GM23338 (cell line): Measurements from ENCODE around the gene RBM27. TPM values are rescaled to one million over a fixed set of nuclear protein-coding genes. Genes with fewer than 3 reads are reported as not detected.
"Not testable (repeated sequence)": the region's sequence is repeated elsewhere in the genome, so short reads cannot be mapped to it uniquely, and the experiment has no call there.

Experiments used
- ATAC-seq: fragments of 200-7000 bp; cut with Tn5 transposase; 3 replicates; pipeline ENCODE4 v1.9.1; 2020
- DNase-seq: peaks from one replicate; pipeline ENCODE4 v3.0.0-alpha.2; 2015; ENCODE audit warnings: low spot score
- H2AFZ ChIP-seq: fragments of 200-600 bp; sonication (generic); 2 replicates; pipeline ENCODE4 v1.8.0; 2016; ENCODE audit warnings: antibody characterized with exemption, mild to moderate bottlenecking, moderate library complexity
- H3F3A ChIP-seq: fragments of 200-600 bp; sonication (generic); replicated peaks from 2 replicates; pipeline ENCODE4 v1.8.0; 2017; ENCODE audit warnings: antibody characterized with exemption, mixed run types, low read depth
- H3K27ac ChIP-seq: fragments of 200-600 bp; sonication (generic); 2 replicates; pipeline ENCODE4 v1.6.1; 2016; ENCODE audit warnings: low read depth
- H3K27me3 ChIP-seq: fragments of 200-600 bp; sonication (generic); 2 replicates; pipeline ENCODE4 v1.8.0; 2016; ENCODE audit warnings: mild to moderate bottlenecking, mixed run types, moderate library complexity; ENCODE audit not compliant: insufficient read depth
- H3K36me3 ChIP-seq: fragments of 200-600 bp; sonication (generic); 2 replicates; pipeline ENCODE4 v1.8.0; 2016; ENCODE audit warnings: mild to moderate bottlenecking; ENCODE audit not compliant: insufficient read depth
- H3K4me1 ChIP-seq: fragments of 200-600 bp; sonication (generic); 2 replicates; pipeline ENCODE4 v1.8.0; 2016; ENCODE audit warnings: mild to moderate bottlenecking, moderate library complexity; ENCODE audit not compliant: insufficient read depth
- H3K4me2 ChIP-seq: fragments of 200-600 bp; sonication (generic); 2 replicates; pipeline ENCODE4 v1.7.1; 2017; ENCODE audit warnings: mixed run types
- H3K4me3 ChIP-seq: fragments of 200-600 bp; sonication (generic); 2 replicates; pipeline ENCODE4 v1.6.1; 2016; ENCODE audit warnings: mixed run types
- H3K79me2 ChIP-seq: fragments of 200-600 bp; sonication (generic); replicated peaks from 2 replicates; pipeline ENCODE4 v1.8.0; 2017; ENCODE audit warnings: mild to moderate bottlenecking; ENCODE audit not compliant: insufficient read depth
- H3K9me2 ChIP-seq: fragments of 200-600 bp; sonication (generic); 2 replicates; pipeline ENCODE4 v1.8.0; 2017; ENCODE audit not compliant: insufficient read depth
- H4K20me1 ChIP-seq: fragments of 200-600 bp; sonication (generic); replicated peaks from 2 replicates; pipeline ENCODE4 v1.8.0; 2017; ENCODE audit warnings: mild to moderate bottlenecking; ENCODE audit not compliant: insufficient read depth
- H3K27ac Mint-ChIP-seq: 2 replicates; pipeline ENCODE4 v1.8.0; 2020; ENCODE audit warnings: inconsistent platforms, mild to moderate bottlenecking, moderate library complexity, mixed read lengths
- H3K27me3 Mint-ChIP-seq: 3 replicates; pipeline ENCODE4 v1.8.0; 2022; ENCODE audit warnings: low read depth, mild to moderate bottlenecking, moderate library complexity, mixed read lengths, inconsistent platforms; ENCODE audit not compliant: insufficient read depth, poor library complexity
- H3K36me3 Mint-ChIP-seq: 3 replicates; pipeline ENCODE4 v1.8.0; 2021; ENCODE audit warnings: low read depth, mild to moderate bottlenecking, inconsistent platforms, moderate library complexity, mixed read lengths
- H3K4me1 Mint-ChIP-seq: 3 replicates; pipeline ENCODE4 v1.8.0; 2020; ENCODE audit warnings: mild to moderate bottlenecking, inconsistent platforms, mixed read lengths
- H3K4me3 Mint-ChIP-seq: 3 replicates; pipeline ENCODE4 v1.8.0; 2021; ENCODE audit warnings: moderate library complexity, mild to moderate bottlenecking, inconsistent platforms, mixed read lengths
- H3K9me3 Mint-ChIP-seq: 3 replicates; pipeline ENCODE4 v1.8.0; 2020; ENCODE audit warnings: moderate library complexity, mild to moderate bottlenecking, inconsistent platforms, mixed read lengths
- CTCF ChIP-seq, 2 experiments: fragments of 200-600 bp in 1 of 2; sonication (generic) in 1 of 2; conservative IDR thresholded peaks; 2 replicates each; pipeline versions ENCODE4 v1.5.1 to v1.6.1; 2016 to 2017; ENCODE audit warnings: antibody characterized with exemption in 2 of 2, low read depth in 2 of 2, mild to moderate bottlenecking in 2 of 2, moderate library complexity in 1 of 2
- EZH2 ChIP-seq: fragments of 200-600 bp; sonication (generic); IDR thresholded peaks from one replicate; pipeline ENCODE4 v1.8.0; 2017; ENCODE audit warnings: antibody characterized with exemption, mild to moderate bottlenecking, low read depth; ENCODE audit not compliant: unreplicated experiment
- NANOG ChIP-seq: IDR thresholded peaks from 2 replicates; pipeline ENCODE4 v1.6.1; 2016; ENCODE audit warnings: antibody characterized with exemption, borderline replicate concordance
- POLR2AphosphoS5 ChIP-seq: IDR thresholded peaks from 2 replicates; pipeline ENCODE4 v1.6.1; 2016; ENCODE audit warnings: antibody characterized with exemption, low read depth
- STAT1 ChIP-seq: IDR thresholded peaks from one replicate; pipeline ENCODE4 v1.6.1; 2016; ENCODE audit warnings: antibody characterized with exemption; ENCODE audit not compliant: unreplicated experiment
- ZNF114 ChIP-seq: fragments of 250-450 bp; sonication (Bioruptor Pico); IDR thresholded peaks from 2 replicates; pipeline ENCODE4 v1.5.0; 2020; ENCODE audit warnings: mild to moderate bottlenecking, moderate library complexity
- ZNF331 ChIP-seq: fragments of 250-450 bp; sonication (Bioruptor Pico); IDR thresholded peaks from 2 replicates; pipeline ENCODE4 v1.5.0; 2020; ENCODE audit warnings: low read depth, mild to moderate bottlenecking, moderate library complexity
- polyA plus RNA-seq: library from polyadenylated mRNA; unstranded; fragments of >200 nt; fragmentation: Nextera tagmentation; extraction: Ambion mirVana; gene quantifications from 2 replicates; pipeline ENCODE4 v1.2.1, GENCODE V29; 2016
- total RNA-seq: library from RNA; depleted of rRNA; stranded (reverse); fragments of >200 nt; shearing (Covaris generic); gene quantifications from 2 replicates; pipeline ENCODE4 v1.2.3, GENCODE V29; 2014
- TF ChIP-seq, protein P1 (sequence below): IDR thresholded peaks from 2 replicates; pipeline ENCODE4 v1.6.1; 2016; ENCODE audit warnings: antibody characterized with exemption
- TF ChIP-seq, protein P2 (sequence below): IDR thresholded peaks from one replicate; pipeline ENCODE4 v1.6.1; 2018; ENCODE audit warnings: antibody characterized with exemption; ENCODE audit not compliant: unreplicated experiment
- TF ChIP-seq, protein P3 (sequence below): fragments of 250-450 bp; sonication (Bioruptor Pico); IDR thresholded peaks from 2 replicates; pipeline ENCODE4 v1.5.0; 2020; ENCODE audit warnings: mild to moderate bottlenecking, moderate library complexity

The RBM27 gene
- total and polyA plus RNA-seq, 2 experiments from 2014 or later, result 22.4 to 59.5 TPM

DNA sequence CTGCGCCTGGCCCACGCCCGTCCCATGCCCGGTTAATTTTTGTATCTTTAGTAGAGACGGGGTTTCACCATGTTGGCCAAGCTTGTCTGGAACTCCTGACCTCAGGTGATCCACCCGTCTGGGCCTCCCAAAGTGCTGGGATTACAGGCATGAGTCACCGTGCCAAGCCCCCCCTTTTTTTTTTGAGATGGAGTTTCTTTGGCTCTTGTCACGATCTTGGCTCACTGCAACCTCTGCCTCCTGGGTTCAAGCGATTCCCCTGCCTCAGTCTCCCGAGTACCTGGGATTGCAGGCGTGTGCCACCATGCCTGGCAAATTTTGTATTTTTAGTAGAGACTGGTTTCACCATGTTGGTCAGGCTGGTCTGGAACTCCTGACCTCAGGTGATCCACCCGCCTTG, 1.6 kb upstream of the RBM27 start:
- H3K36me3 ChIP-seq, DNase-seq, H3K27ac ChIP-seq, H3K36me3 Mint-ChIP-seq, H3K27me3 ChIP-seq, H3K4me3 ChIP-seq, H3K4me1 Mint-ChIP-seq, H4K20me1 ChIP-seq, H3K27me3 Mint-ChIP-seq, H3K9me2 ChIP-seq, H3K4me3 Mint-ChIP-seq, H3F3A ChIP-seq, H3K4me1 ChIP-seq, H3K4me2 ChIP-seq, H3K9me3 Mint-ChIP-seq, ATAC-seq: not testable (repeated sequence)
- peak overlapping the region; percentile 48; the same call in 1 of the 2 replicates for H2AFZ ChIP-seq
- H3K27ac Mint-ChIP-seq, result 0 out of 2 replicates have a peak overlapping the region, but pooled peaks have one; percentile 23
- peaks cover 31% of the 10 kb centered on the region for H3K79me2 ChIP-seq

GRCh38 chr5:146203872-146204192, 427 bp downstream of the RBM27 start:
- H3K9me2 ChIP-seq, result no peaks in the 10 kb centered on the region
- peaks cover 51% of the 10 kb centered on the region for H3K79me2 ChIP-seq
- H3K27me3 ChIP-seq, result no peaks in the 10 kb centered on the region
- H4K20me1 ChIP-seq, result peaks cover 10% of the 10 kb centered on the region
- no peak overlapping the region for H3K4me3 Mint-ChIP-seq
- H3K4me1 ChIP-seq, result peaks cover 8% of the 10 kb centered on the region
- H3K27ac ChIP-seq, result peak overlapping the region; percentile 69
- H2AFZ ChIP-seq, result no peak overlapping the region
- DNase-seq (no peak), ATAC-seq (peak; percentile 44)
- H3K4me3 ChIP-seq, result peak overlapping the region; percentile 88
- peaks cover 8% of the 10 kb centered on the region for H3K4me1 Mint-ChIP-seq
- H3K36me3 ChIP-seq, result no peaks in the 10 kb centered on the region
- H3K27me3 Mint-ChIP-seq, result no peaks in the 10 kb centered on the region
- no peaks in the 10 kb centered on the region for H3K9me3 Mint-ChIP-seq
- no peaks in the 10 kb centered on the region for H3F3A ChIP-seq
- 0 out of 3 replicates have a peak, but pooled peaks cover 3% of the 10 kb centered on the region for H3K36me3 Mint-ChIP-seq
- H3K27ac Mint-ChIP-seq, result no peak overlapping the region
- peak overlapping the region; percentile 85 for H3K4me2 ChIP-seq
- TF ChIP-seq ZNF331 (CRISPR knock-in tag), result no peak
- TF ChIP-seq, protein P1, sequence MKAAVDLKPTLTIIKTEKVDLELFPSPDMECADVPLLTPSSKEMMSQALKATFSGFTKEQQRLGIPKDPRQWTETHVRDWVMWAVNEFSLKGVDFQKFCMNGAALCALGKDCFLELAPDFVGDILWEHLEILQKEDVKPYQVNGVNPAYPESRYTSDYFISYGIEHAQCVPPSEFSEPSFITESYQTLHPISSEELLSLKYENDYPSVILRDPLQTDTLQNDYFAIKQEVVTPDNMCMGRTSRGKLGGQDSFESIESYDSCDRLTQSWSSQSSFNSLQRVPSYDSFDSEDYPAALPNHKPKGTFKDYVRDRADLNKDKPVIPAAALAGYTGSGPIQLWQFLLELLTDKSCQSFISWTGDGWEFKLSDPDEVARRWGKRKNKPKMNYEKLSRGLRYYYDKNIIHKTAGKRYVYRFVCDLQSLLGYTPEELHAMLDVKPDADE, result no peak
- TF ChIP-seq, protein P2, sequence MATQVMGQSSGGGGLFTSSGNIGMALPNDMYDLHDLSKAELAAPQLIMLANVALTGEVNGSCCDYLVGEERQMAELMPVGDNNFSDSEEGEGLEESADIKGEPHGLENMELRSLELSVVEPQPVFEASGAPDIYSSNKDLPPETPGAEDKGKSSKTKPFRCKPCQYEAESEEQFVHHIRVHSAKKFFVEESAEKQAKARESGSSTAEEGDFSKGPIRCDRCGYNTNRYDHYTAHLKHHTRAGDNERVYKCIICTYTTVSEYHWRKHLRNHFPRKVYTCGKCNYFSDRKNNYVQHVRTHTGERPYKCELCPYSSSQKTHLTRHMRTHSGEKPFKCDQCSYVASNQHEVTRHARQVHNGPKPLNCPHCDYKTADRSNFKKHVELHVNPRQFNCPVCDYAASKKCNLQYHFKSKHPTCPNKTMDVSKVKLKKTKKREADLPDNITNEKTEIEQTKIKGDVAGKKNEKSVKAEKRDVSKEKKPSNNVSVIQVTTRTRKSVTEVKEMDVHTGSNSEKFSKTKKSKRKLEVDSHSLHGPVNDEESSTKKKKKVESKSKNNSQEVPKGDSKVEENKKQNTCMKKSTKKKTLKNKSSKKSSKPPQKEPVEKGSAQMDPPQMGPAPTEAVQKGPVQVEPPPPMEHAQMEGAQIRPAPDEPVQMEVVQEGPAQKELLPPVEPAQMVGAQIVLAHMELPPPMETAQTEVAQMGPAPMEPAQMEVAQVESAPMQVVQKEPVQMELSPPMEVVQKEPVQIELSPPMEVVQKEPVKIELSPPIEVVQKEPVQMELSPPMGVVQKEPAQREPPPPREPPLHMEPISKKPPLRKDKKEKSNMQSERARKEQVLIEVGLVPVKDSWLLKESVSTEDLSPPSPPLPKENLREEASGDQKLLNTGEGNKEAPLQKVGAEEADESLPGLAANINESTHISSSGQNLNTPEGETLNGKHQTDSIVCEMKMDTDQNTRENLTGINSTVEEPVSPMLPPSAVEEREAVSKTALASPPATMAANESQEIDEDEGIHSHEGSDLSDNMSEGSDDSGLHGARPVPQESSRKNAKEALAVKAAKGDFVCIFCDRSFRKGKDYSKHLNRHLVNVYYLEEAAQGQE, result no peak
- no peak for TF ChIP-seq ZNF114 (CRISPR knock-in tag)
- TF ChIP-seq STAT1, result no peak
- TF ChIP-seq NANOG, result no peak
- TF ChIP-seq POLR2AphosphoS5, result no peak
- no peak for TF ChIP-seq EZH2
- TF ChIP-seq, protein P3, sequence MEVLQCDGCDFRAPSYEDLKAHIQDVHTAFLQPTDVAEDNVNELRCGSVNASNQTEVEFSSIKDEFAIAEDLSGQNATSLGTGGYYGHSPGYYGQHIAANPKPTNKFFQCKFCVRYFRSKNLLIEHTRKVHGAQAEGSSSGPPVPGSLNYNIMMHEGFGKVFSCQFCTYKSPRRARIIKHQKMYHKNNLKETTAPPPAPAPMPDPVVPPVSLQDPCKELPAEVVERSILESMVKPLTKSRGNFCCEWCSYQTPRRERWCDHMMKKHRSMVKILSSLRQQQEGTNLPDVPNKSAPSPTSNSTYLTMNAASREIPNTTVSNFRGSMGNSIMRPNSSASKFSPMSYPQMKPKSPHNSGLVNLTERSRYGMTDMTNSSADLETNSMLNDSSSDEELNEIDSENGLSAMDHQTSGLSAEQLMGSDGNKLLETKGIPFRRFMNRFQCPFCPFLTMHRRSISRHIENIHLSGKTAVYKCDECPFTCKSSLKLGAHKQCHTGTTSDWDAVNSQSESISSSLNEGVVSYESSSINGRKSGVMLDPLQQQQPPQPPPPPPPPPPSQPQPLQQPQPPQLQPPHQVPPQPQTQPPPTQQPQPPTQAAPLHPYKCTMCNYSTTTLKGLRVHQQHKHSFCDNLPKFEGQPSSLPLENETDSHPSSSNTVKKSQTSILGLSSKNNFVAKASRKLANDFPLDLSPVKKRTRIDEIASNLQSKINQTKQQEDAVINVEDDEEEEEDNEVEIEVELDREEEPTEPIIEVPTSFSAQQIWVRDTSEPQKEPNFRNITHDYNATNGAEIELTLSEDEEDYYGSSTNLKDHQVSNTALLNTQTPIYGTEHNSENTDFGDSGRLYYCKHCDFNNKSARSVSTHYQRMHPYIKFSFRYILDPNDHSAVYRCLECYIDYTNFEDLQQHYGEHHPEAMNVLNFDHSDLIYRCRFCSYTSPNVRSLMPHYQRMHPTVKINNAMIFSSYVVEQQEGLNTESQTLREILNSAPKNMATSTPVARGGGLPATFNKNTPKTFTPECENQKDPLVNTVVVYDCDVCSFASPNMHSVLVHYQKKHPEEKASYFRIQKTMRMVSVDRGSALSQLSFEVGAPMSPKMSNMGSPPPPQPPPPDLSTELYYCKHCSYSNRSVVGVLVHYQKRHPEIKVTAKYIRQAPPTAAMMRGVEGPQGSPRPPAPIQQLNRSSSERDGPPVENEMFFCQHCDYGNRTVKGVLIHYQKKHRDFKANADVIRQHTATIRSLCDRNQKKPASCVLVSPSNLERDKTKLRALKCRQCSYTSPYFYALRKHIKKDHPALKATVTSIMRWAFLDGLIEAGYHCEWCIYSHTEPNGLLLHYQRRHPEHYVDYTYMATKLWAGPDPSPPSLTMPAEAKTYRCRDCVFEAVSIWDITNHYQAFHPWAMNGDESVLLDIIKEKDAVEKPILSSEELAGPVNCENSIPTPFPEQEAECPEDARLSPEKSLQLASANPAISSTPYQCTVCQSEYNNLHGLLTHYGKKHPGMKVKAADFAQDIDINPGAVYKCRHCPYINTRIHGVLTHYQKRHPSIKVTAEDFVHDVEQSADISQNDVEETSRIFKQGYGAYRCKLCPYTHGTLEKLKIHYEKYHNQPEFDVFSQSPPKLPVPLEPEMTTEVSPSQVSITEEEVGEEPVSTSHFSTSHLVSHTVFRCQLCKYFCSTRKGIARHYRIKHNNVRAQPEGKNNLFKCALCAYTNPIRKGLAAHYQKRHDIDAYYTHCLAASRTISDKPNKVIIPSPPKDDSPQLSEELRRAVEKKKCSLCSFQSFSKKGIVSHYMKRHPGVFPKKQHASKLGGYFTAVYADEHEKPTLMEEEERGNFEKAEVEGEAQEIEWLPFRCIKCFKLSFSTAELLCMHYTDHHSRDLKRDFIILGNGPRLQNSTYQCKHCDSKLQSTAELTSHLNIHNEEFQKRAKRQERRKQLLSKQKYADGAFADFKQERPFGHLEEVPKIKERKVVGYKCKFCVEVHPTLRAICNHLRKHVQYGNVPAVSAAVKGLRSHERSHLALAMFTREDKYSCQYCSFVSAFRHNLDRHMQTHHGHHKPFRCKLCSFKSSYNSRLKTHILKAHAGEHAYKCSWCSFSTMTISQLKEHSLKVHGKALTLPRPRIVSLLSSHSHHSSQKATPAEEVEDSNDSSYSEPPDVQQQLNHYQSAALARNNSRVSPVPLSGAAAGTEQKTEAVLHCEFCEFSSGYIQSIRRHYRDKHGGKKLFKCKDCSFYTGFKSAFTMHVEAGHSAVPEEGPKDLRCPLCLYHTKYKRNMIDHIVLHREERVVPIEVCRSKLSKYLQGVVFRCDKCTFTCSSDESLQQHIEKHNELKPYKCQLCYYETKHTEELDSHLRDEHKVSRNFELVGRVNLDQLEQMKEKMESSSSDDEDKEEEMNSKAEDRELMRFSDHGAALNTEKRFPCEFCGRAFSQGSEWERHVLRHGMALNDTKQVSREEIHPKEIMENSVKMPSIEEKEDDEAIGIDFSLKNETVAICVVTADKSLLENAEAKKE (CRISPR knock-in tag), result no peak
- no peak for TF ChIP-seq CTCF (conservative IDR thresholded peaks at IDR 0.05; ENCODE audit: low read depth in 2 of 2)
